ENCODE results near the gene CCDC34. TPM values are rescaled to one million over a fixed set of nuclear protein-coding genes. Genes with fewer than 3 reads are reported as not detected.

The CCDC34 gene
- total RNA-seq, 5 donors from 2014 or later (not counting 1 experiment from before 2014, with no cell fraction given) = 1.4 to 4.2 (median 2.8) TPM

- no peaks in the 10 kb centered on the region for H3K4me1 Mint-ChIP-seq
- H3K27ac Mint-ChIP-seq = no peak overlapping the region
- no peak for DNase-seq
- no peaks in the 10 kb centered on the region for H3K9me3 ChIP-seq
- no peak for ATAC-seq (replicated peaks in 1 of 4)
- peaks cover 5% of the 10 kb centered on the region for H3K36me3 Mint-ChIP-seq
- no peaks in the 10 kb centered on the region for H3K27me3 ChIP-seq (replicated peaks in 1 of 2; ENCODE audit: control insufficient read depth in 2 of 2, extremely low read depth in 1 of 2, insufficient read depth in 2 of 2, low read length in 1 of 2)
- no CpG with 5 or more reads among the region's 2 CpGs for WGBS (ENCODE audit: insufficient coverage)
- H3K4me1 ChIP-seq (ENCODE audit: control insufficient read depth in 1 of 2, extremely low read depth in 1 of 2, insufficient read depth in 2 of 2, low read length in 2 of 2) = no peaks in the 10 kb centered on the region
- H3K4me3 ChIP-seq (ENCODE audit: control insufficient read depth in 1 of 2, extremely low read depth in 1 of 2, low read length in 1 of 2) = no peak overlapping the region
- no peaks in the 10 kb centered on the region for H3K9me3 Mint-ChIP-seq
- no peak overlapping the region for H3K4me3 Mint-ChIP-seq
- no peaks in the 10 kb centered on the region for H3K36me3 ChIP-seq (ENCODE audit: control insufficient read depth in 2 of 2, extremely low read depth in 1 of 2, insufficient read depth in 1 of 2, low read length in 1 of 2)
- POLR2A ChIA-PET = no interaction called here
- H3K27ac ChIP-seq (ENCODE audit: low read length) = no peak overlapping the region
- H3K27me3 Mint-ChIP-seq = peaks cover 3% of the 10 kb centered on the region in 2 donors
- CTCF ChIA-PET = no interaction called here
Observed at GRCh38 chr11:27380771-27381170, 17.8 kb upstream of the CCDC34 start.

- H3K36me3 ChIP-seq (ENCODE audit: control insufficient read depth in 2 of 2, extremely low read depth in 1 of 2, insufficient read depth in 1 of 2, low read length in 1 of 2) = no peaks in the 10 kb centered on the region
- Mint-ChIP-seq H3K4me3 (no peak overlapping the region), H3K27ac (no peak overlapping the region), H3K27me3 (peaks cover 3% of the 10 kb centered on the region in 2 donors), H3K4me1 (no peaks in the 10 kb centered on the region), H3K9me3 (no peaks in the 10 kb centered on the region), H3K36me3 (peaks cover 5% of the 10 kb centered on the region)
- no peak overlapping the region for H3K4me3 ChIP-seq (ENCODE audit: control insufficient read depth in 1 of 2, extremely low read depth in 1 of 2, low read length in 1 of 2)
- CTCF ChIA-PET = no interaction called here
- POLR2A ChIA-PET = no interaction called here
- ATAC-seq (replicated peaks in 1 of 4) (no peak), DNase-seq (no peak)
- H3K27me3 ChIP-seq (replicated peaks in 1 of 2; ENCODE audit: control insufficient read depth in 2 of 2, extremely low read depth in 1 of 2, insufficient read depth in 2 of 2, low read length in 1 of 2) = no peaks in the 10 kb centered on the region
- no peaks in the 10 kb centered on the region for H3K9me3 ChIP-seq
- 80% methylated on average over 3 of the region's 3 CpGs for WGBS (ENCODE audit: insufficient coverage)
- H3K27ac ChIP-seq (ENCODE audit: low read length) = no peak overlapping the region
- H3K4me1 ChIP-seq (ENCODE audit: control insufficient read depth in 1 of 2, extremely low read depth in 1 of 2, insufficient read depth in 2 of 2, low read length in 2 of 2) = no peaks in the 10 kb centered on the region
Observed at GRCh38 chr11:27379449-27379848, 16.4 kb upstream of the CCDC34 start.

- WGBS (ENCODE audit: insufficient coverage) = no CpG with 5 or more reads among the region's 2 CpGs
- Histone ChIP-seq H3K36me3 (ENCODE audit: control insufficient read depth in 2 of 2, extremely low read depth in 1 of 2, insufficient read depth in 1 of 2, low read length in 1 of 2) (no peaks in the 10 kb centered on the region), H3K27me3 (replicated peaks in 1 of 2; ENCODE audit: control insufficient read depth in 2 of 2, extremely low read depth in 1 of 2, insufficient read depth in 2 of 2, low read length in 1 of 2) (no peaks in the 10 kb centered on the region), H3K4me1 (ENCODE audit: control insufficient read depth in 1 of 2, extremely low read depth in 1 of 2, insufficient read depth in 2 of 2, low read length in 2 of 2) (no peaks in the 10 kb centered on the region), H3K4me3 (ENCODE audit: control insufficient read depth in 1 of 2, extremely low read depth in 1 of 2, low read length in 1 of 2) (no peak overlapping the region), H3K9me3 (no peaks in the 10 kb centered on the region), H3K27ac (ENCODE audit: low read length) (no peak overlapping the region)
- Mint-ChIP-seq H3K27ac (no peak overlapping the region), H3K4me1 (no peaks in the 10 kb centered on the region), H3K27me3 (peaks cover 0 to 1% of the 10 kb centered on the region in 2 donors), H3K4me3 (no peak overlapping the region), H3K9me3 (no peaks in the 10 kb centered on the region), H3K36me3 (no peaks in the 10 kb centered on the region)
- ChIA-PET CTCF (no interaction called here), POLR2A (no interaction called here)
- ATAC-seq (replicated peaks in 1 of 4) = no peak
- DNase-seq = no peak
Observed at GRCh38 chr11:27375370-27375769, 12.4 kb upstream of the CCDC34 start.

GRCh38 chr11:27373856-27374602 lies 11.0 kb upstream of the CCDC34 start:
- Histone ChIP-seq H3K27ac (ENCODE audit: low read length) (no peak overlapping the region), H3K27me3 (replicated peaks in 1 of 2; ENCODE audit: control insufficient read depth in 2 of 2, extremely low read depth in 1 of 2, insufficient read depth in 2 of 2, low read length in 1 of 2) (no peaks in the 10 kb centered on the region), H3K4me1 (ENCODE audit: control insufficient read depth in 1 of 2, extremely low read depth in 1 of 2, insufficient read depth in 2 of 2, low read length in 2 of 2) (no peaks in the 10 kb centered on the region), H3K36me3 (ENCODE audit: control insufficient read depth in 2 of 2, extremely low read depth in 1 of 2, insufficient read depth in 1 of 2, low read length in 1 of 2) (no peaks in the 10 kb centered on the region), H3K9me3 (no peaks in the 10 kb centered on the region), H3K4me3 (ENCODE audit: control insufficient read depth in 1 of 2, extremely low read depth in 1 of 2, low read length in 1 of 2) (no peak overlapping the region)
- no peak overlapping the region for H3K4me3 Mint-ChIP-seq
- no peak overlapping the region for H3K27ac Mint-ChIP-seq
- ChIA-PET CTCF (interaction anchor here (0.5 to 0.9 kb wide), 2 partner anchors 10 to 351 kb away, joined by 3 to 4 read pairs; no protein-coding TSS in a partner anchor), POLR2A (interaction anchor here in 1 of 2 donors (0.5 kb wide), 1 partner anchor 99 kb away, joined by 14 read pairs; the partner anchor contains the start of gene LGR4)
- no peak for DNase-seq
- ATAC-seq (replicated peaks in 1 of 4) = no peak
- no peaks in the 10 kb centered on the region for H3K9me3 Mint-ChIP-seq
- no peaks in the 10 kb centered on the region for H3K36me3 Mint-ChIP-seq
- H3K4me1 Mint-ChIP-seq = no peaks in the 10 kb centered on the region
- no peaks in the 10 kb centered on the region for H3K27me3 Mint-ChIP-seq
- no CpG with 5 or more reads among the region's 6 CpGs for WGBS (ENCODE audit: insufficient coverage)

- Histone ChIP-seq H3K27me3 (replicated peaks in 1 of 2; ENCODE audit: control insufficient read depth in 2 of 2, extremely low read depth in 1 of 2, insufficient read depth in 2 of 2, low read length in 1 of 2) (no peaks in the 10 kb centered on the region), H3K36me3 (ENCODE audit: control insufficient read depth in 2 of 2, extremely low read depth in 1 of 2, insufficient read depth in 1 of 2, low read length in 1 of 2) (no peaks in the 10 kb centered on the region), H3K27ac (ENCODE audit: low read length) (no peak overlapping the region), H3K4me3 (ENCODE audit: control insufficient read depth in 1 of 2, extremely low read depth in 1 of 2, low read length in 1 of 2) (no peak overlapping the region), H3K4me1 (ENCODE audit: control insufficient read depth in 1 of 2, extremely low read depth in 1 of 2, insufficient read depth in 2 of 2, low read length in 2 of 2) (no peaks in the 10 kb centered on the region), H3K9me3 (no peaks in the 10 kb centered on the region)
- no peak for ATAC-seq (replicated peaks in 1 of 4)
- POLR2A ChIA-PET = no interaction called here
- H3K4me3 Mint-ChIP-seq = no peak overlapping the region
- no peaks in the 10 kb centered on the region for H3K4me1 Mint-ChIP-seq
- no peak for DNase-seq
- H3K9me3 Mint-ChIP-seq = no peaks in the 10 kb centered on the region
- CTCF ChIA-PET = interaction anchor here (0.5 to 0.9 kb wide), 2 partner anchors 11 to 30 kb away, joined by 3 read pairs; no protein-coding TSS in a partner anchor
- 71% methylated on average over 1 of the region's 3 CpGs for WGBS (ENCODE audit: insufficient coverage)
- no peak overlapping the region for H3K27ac Mint-ChIP-seq
- H3K27me3 Mint-ChIP-seq = peaks cover 0 to 3% of the 10 kb centered on the region in 2 donors
- no peaks in the 10 kb centered on the region for H3K36me3 Mint-ChIP-seq
Observed at GRCh38 chr11:27373392-27373791, 10.4 kb upstream of the CCDC34 start.

GRCh38 chr11:27372164-27372563 lies 9.1 kb upstream of the CCDC34 start:
- CTCF ChIA-PET = no interaction called here
- Histone ChIP-seq H3K36me3 (ENCODE audit: control insufficient read depth in 2 of 2, extremely low read depth in 1 of 2, insufficient read depth in 1 of 2, low read length in 1 of 2) (no peaks in the 10 kb centered on the region), H3K27me3 (replicated peaks in 1 of 2; ENCODE audit: control insufficient read depth in 2 of 2, extremely low read depth in 1 of 2, insufficient read depth in 2 of 2, low read length in 1 of 2) (no peaks in the 10 kb centered on the region), H3K4me3 (ENCODE audit: control insufficient read depth in 1 of 2, extremely low read depth in 1 of 2, low read length in 1 of 2) (no peak overlapping the region), H3K4me1 (ENCODE audit: control insufficient read depth in 1 of 2, extremely low read depth in 1 of 2, insufficient read depth in 2 of 2, low read length in 2 of 2) (no peaks in the 10 kb centered on the region), H3K9me3 (no peaks in the 10 kb centered on the region), H3K27ac (ENCODE audit: low read length) (no peak overlapping the region)
- POLR2A ChIA-PET = no interaction called here
- Mint-ChIP-seq H3K9me3 (no peaks in the 10 kb centered on the region), H3K4me3 (no peak overlapping the region), H3K27ac (no peak overlapping the region), H3K27me3 (peaks cover 0 to 8% of the 10 kb centered on the region in 2 donors), H3K4me1 (no peaks in the 10 kb centered on the region), H3K36me3 (no peaks in the 10 kb centered on the region)
- DNase-seq (no peak), ATAC-seq (replicated peaks in 1 of 4) (no peak)
- WGBS (ENCODE audit: insufficient coverage) = no CpG with 5 or more reads among the region's 2 CpGs
